ENCODE data around the gene CUL9. TPM values are rescaled to one million over a fixed set of nuclear protein-coding genes. Genes with fewer than 3 reads are reported as not detected.
A peak's percentile ranks its signal among the peaks of the same experiment; 100 is the strongest.

CUL9 gene
- total and polyA plus RNA-seq, 2 experiments from 2014 or later, result 2.6 to 11.3 TPM

DNA sequence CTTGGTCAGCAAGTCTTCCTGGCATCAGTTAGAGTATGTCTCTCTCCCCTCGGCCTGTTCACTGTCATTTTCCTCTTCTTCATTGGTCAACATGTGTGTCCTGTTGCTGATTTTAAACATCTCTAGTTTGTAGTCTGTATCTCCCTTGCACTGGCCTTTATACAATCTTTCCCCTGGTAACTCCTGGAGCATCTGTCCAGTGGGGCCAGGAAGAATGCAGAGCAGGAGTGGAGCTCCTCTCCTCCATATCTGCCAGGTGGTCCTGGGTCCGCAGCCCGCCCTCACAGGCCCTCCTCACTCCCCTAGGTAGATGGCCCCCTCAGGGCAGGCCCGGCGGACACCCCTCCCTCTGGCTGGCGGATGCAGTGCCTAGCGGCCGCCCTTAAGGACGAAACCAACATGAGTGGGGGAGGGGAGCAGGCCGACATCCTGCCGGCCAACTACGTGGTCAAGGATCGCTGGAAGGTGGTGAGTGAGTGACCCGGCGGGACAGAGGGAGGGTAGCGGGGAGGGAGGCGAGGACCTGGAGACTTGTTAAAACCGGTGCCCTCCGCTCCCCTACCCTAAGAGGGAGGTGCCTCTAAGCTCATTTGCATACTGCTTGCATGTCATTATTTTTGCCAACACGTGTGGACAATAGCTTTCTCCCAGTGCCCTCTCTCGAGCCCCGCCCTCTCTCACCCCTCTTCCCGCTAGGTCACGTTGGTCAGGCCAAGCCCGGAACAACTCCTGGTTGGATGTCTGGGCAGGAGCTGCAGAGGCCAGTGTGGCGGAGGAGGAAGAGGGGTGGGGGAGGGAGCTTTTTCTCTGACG, 64.5 kb downstream of the CUL9 start:
- Histone ChIP-seq H3K27ac (ENCODE audit: low read depth) (peak overlapping the region; percentile 46; the same call in 1 of the 2 replicates), H3K4me2 (peak overlapping the region; percentile 97), H3K4me3 (peak overlapping the region; percentile 70), H2AFZ (peak overlapping the region; percentile 100), H3K4me1 (ENCODE audit: insufficient read depth) (peaks cover 23% of the 10 kb centered on the region), H3K36me3 (ENCODE audit: insufficient read depth) (no peaks in the 10 kb centered on the region), H4K20me1 (replicated peaks; ENCODE audit: insufficient read depth) (no peaks in the 10 kb centered on the region), H3K27me3 (ENCODE audit: insufficient read depth) (peaks cover 54% of the 10 kb centered on the region), H3K9me2 (ENCODE audit: insufficient read depth) (no peaks in the 10 kb centered on the region), H3F3A (replicated peaks; ENCODE audit: low read depth) (peaks cover 7% of the 10 kb centered on the region; the same call in 1 of the 2 replicates), H3K79me2 (replicated peaks; ENCODE audit: insufficient read depth) (no peaks in the 10 kb centered on the region)
- DNase-seq (ENCODE audit: low spot score) (peak; percentile 97), ATAC-seq (peak; percentile 83)
- TF ChIP-seq EZH2phosphoT487 (IDR thresholded peaks at IDR 0.05; ENCODE audit: unreplicated experiment) (no peak), POLR2AphosphoS5 (IDR thresholded peaks at IDR 0.05; ENCODE audit: low read depth) (peak; percentile 59), CREB1 (CRISPR knock-in tag; IDR thresholded peaks at IDR 0.05; ENCODE audit: low read depth) (0 out of 2 replicates have a peak, but pooled peaks have one; percentile 29)
- Mint-ChIP-seq H3K36me3 (ENCODE audit: low read depth) (no peaks in the 10 kb centered on the region), H3K9me3 (no peaks in the 10 kb centered on the region), H3K27me3 (ENCODE audit: insufficient read depth, low read depth, poor library complexity) (peaks cover 11% of the 10 kb centered on the region), H3K4me1 (peaks cover 16% of the 10 kb centered on the region), H3K4me3 (no peak overlapping the region; the same call in 1 of the 3 replicates), H3K27ac (peak overlapping the region; percentile 93)

DNA sequence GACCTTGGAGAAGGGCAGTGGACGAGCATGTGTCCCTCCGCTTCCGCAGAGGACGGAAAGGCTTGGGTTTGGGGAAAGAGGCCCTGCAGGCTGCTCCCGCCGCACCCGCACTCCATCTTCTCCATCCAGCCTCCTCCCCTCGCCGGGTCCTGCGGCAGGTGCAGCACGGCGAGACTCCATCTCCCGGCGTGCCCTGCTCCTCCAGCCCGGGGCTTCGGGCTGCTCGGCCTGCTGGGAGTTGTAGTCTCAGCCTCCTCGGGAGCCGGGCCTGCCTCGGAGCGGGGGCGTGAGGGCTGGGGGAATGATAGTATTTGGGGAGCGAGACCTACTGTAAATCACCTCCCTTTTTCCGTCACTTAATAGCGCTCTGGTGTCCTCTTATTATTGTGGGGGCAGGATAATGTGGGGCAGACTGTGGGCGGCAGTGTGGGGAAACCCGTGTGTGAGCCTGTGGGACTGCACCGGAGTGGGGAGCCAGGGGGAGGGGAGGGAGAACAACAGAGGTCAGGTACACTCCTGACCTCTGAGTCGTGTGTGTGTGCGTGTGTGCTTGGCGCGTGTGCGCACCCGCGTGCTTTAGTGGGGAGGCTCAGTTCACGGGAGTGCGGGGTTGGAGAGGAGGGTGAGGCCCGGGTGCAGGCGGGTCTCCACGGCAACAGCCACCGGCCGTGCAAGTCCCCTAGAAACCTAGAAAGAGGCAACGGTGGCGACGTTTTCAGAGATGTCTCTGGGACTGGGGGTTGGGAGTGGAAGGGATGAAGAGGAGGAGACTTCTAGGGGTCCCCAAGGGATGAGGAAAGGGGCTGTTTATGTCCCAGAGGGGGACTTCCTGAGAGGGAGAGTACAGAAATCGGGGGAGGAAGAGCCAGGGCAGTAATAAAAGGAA, 65.4 kb downstream of the CUL9 start:
- peak; percentile 95 for DNase-seq (ENCODE audit: low spot score)
- H3K27ac Mint-ChIP-seq, result peak overlapping the region; percentile 93
- no peak overlapping the region; the same call in 1 of the 3 replicates for H3K4me3 Mint-ChIP-seq
- TF ChIP-seq ZNF114 (CRISPR knock-in tag; IDR thresholded peaks at IDR 0.05), result no peak
- TF ChIP-seq NANOG (IDR thresholded peaks at IDR 0.05; ENCODE audit: borderline replicate concordance), result no peak
- TF ChIP-seq, protein P1, sequence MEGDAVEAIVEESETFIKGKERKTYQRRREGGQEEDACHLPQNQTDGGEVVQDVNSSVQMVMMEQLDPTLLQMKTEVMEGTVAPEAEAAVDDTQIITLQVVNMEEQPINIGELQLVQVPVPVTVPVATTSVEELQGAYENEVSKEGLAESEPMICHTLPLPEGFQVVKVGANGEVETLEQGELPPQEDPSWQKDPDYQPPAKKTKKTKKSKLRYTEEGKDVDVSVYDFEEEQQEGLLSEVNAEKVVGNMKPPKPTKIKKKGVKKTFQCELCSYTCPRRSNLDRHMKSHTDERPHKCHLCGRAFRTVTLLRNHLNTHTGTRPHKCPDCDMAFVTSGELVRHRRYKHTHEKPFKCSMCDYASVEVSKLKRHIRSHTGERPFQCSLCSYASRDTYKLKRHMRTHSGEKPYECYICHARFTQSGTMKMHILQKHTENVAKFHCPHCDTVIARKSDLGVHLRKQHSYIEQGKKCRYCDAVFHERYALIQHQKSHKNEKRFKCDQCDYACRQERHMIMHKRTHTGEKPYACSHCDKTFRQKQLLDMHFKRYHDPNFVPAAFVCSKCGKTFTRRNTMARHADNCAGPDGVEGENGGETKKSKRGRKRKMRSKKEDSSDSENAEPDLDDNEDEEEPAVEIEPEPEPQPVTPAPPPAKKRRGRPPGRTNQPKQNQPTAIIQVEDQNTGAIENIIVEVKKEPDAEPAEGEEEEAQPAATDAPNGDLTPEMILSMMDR (conservative IDR thresholded peaks at IDR 0.05; ENCODE audit: low read depth in 2 of 2), result no peak
- TF ChIP-seq, protein P2, sequence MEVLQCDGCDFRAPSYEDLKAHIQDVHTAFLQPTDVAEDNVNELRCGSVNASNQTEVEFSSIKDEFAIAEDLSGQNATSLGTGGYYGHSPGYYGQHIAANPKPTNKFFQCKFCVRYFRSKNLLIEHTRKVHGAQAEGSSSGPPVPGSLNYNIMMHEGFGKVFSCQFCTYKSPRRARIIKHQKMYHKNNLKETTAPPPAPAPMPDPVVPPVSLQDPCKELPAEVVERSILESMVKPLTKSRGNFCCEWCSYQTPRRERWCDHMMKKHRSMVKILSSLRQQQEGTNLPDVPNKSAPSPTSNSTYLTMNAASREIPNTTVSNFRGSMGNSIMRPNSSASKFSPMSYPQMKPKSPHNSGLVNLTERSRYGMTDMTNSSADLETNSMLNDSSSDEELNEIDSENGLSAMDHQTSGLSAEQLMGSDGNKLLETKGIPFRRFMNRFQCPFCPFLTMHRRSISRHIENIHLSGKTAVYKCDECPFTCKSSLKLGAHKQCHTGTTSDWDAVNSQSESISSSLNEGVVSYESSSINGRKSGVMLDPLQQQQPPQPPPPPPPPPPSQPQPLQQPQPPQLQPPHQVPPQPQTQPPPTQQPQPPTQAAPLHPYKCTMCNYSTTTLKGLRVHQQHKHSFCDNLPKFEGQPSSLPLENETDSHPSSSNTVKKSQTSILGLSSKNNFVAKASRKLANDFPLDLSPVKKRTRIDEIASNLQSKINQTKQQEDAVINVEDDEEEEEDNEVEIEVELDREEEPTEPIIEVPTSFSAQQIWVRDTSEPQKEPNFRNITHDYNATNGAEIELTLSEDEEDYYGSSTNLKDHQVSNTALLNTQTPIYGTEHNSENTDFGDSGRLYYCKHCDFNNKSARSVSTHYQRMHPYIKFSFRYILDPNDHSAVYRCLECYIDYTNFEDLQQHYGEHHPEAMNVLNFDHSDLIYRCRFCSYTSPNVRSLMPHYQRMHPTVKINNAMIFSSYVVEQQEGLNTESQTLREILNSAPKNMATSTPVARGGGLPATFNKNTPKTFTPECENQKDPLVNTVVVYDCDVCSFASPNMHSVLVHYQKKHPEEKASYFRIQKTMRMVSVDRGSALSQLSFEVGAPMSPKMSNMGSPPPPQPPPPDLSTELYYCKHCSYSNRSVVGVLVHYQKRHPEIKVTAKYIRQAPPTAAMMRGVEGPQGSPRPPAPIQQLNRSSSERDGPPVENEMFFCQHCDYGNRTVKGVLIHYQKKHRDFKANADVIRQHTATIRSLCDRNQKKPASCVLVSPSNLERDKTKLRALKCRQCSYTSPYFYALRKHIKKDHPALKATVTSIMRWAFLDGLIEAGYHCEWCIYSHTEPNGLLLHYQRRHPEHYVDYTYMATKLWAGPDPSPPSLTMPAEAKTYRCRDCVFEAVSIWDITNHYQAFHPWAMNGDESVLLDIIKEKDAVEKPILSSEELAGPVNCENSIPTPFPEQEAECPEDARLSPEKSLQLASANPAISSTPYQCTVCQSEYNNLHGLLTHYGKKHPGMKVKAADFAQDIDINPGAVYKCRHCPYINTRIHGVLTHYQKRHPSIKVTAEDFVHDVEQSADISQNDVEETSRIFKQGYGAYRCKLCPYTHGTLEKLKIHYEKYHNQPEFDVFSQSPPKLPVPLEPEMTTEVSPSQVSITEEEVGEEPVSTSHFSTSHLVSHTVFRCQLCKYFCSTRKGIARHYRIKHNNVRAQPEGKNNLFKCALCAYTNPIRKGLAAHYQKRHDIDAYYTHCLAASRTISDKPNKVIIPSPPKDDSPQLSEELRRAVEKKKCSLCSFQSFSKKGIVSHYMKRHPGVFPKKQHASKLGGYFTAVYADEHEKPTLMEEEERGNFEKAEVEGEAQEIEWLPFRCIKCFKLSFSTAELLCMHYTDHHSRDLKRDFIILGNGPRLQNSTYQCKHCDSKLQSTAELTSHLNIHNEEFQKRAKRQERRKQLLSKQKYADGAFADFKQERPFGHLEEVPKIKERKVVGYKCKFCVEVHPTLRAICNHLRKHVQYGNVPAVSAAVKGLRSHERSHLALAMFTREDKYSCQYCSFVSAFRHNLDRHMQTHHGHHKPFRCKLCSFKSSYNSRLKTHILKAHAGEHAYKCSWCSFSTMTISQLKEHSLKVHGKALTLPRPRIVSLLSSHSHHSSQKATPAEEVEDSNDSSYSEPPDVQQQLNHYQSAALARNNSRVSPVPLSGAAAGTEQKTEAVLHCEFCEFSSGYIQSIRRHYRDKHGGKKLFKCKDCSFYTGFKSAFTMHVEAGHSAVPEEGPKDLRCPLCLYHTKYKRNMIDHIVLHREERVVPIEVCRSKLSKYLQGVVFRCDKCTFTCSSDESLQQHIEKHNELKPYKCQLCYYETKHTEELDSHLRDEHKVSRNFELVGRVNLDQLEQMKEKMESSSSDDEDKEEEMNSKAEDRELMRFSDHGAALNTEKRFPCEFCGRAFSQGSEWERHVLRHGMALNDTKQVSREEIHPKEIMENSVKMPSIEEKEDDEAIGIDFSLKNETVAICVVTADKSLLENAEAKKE (CRISPR knock-in tag; IDR thresholded peaks at IDR 0.05), result no peak
- TF ChIP-seq CREB1 (CRISPR knock-in tag; IDR thresholded peaks at IDR 0.05; ENCODE audit: low read depth), result peak; percentile 31; the same call in 1 of the 2 replicates
- TF ChIP-seq JUNB (IDR thresholded peaks at IDR 0.05; ENCODE audit: unreplicated experiment), result no peak
- TF ChIP-seq, protein P3, sequence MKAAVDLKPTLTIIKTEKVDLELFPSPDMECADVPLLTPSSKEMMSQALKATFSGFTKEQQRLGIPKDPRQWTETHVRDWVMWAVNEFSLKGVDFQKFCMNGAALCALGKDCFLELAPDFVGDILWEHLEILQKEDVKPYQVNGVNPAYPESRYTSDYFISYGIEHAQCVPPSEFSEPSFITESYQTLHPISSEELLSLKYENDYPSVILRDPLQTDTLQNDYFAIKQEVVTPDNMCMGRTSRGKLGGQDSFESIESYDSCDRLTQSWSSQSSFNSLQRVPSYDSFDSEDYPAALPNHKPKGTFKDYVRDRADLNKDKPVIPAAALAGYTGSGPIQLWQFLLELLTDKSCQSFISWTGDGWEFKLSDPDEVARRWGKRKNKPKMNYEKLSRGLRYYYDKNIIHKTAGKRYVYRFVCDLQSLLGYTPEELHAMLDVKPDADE (IDR thresholded peaks at IDR 0.05), result peak; percentile 98
- TF ChIP-seq POLR2AphosphoS5 (IDR thresholded peaks at IDR 0.05; ENCODE audit: low read depth), result peak; percentile 7
- TF ChIP-seq EZH2phosphoT487 (IDR thresholded peaks at IDR 0.05; ENCODE audit: unreplicated experiment), result no peak

More for the DNA sequence above, 65.4 kb downstream of the CUL9 start:
- H3K9me3 Mint-ChIP-seq, result no peaks in the 10 kb centered on the region
- H3K4me1 Mint-ChIP-seq, result peaks cover 20% of the 10 kb centered on the region
- H3K27ac ChIP-seq (ENCODE audit: low read depth), result 0 out of 2 replicates have a peak overlapping the region, but pooled peaks have one; percentile 46
- ATAC-seq, result peak; percentile 91
- peaks cover 25% of the 10 kb centered on the region for H3K4me1 ChIP-seq (ENCODE audit: insufficient read depth)
- peaks cover 7% of the 10 kb centered on the region; the same call in 1 of the 2 replicates for H3F3A ChIP-seq (replicated peaks; ENCODE audit: low read depth)
- peak overlapping the region; percentile 70 for H3K4me3 ChIP-seq
- H3K9me2 ChIP-seq (ENCODE audit: insufficient read depth), result no peaks in the 10 kb centered on the region
- peak overlapping the region; percentile 97 for H3K4me2 ChIP-seq
- H4K20me1 ChIP-seq (replicated peaks; ENCODE audit: insufficient read depth), result no peaks in the 10 kb centered on the region
- H3K36me3 Mint-ChIP-seq (ENCODE audit: low read depth), result no peaks in the 10 kb centered on the region
- H2AFZ ChIP-seq, result peak overlapping the region; percentile 100
- no peaks in the 10 kb centered on the region for H3K36me3 ChIP-seq (ENCODE audit: insufficient read depth)
- peaks cover 14% of the 10 kb centered on the region for H3K27me3 Mint-ChIP-seq (ENCODE audit: insufficient read depth, low read depth, poor library complexity)
- peaks cover 46% of the 10 kb centered on the region for H3K27me3 ChIP-seq (ENCODE audit: insufficient read depth)
- H3K79me2 ChIP-seq (replicated peaks; ENCODE audit: insufficient read depth), result no peaks in the 10 kb centered on the region
